Measurements from ENCODE around the gene RBFOX2.

Gene RBFOX2

DNA sequence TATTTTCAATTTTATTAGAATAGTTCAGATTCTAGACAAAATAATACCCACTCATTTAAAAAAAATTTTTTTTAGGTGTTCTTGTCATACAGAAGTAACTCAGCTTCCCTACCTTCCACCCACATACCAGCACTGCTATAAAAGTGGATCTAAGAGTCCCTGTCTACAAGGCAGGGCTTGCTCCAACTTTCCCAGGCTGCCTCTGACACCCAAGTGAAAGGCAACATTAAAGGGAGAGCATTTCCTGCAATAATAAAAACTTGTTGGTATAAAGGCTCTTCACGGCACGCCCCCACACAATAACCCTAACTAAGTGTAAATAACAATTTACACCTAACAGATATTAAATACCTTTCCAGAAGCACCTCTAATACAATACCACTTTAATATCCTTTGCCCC, 183.7 kb downstream of the RBFOX2 start:
- Histone ChIP-seq H3K9ac (ENCODE audit: low read depth in 1 of 2, low read length in 2 of 2) (no peak overlapping the region), H3K9me3 (ENCODE audit: control insufficient read depth in 1 of 2, low read length in 2 of 2) (no peaks in the 10 kb centered on the region), H3K27me3 (ENCODE audit: control insufficient read depth in 1 of 2, insufficient read depth in 2 of 2, low read length in 2 of 2) (no peaks in the 10 kb centered on the region), H3K27ac (ENCODE audit: low read depth, low read length) (no peak overlapping the region), H3K4me1 (ENCODE audit: control insufficient read depth in 1 of 2, insufficient read depth in 2 of 2, low read length in 2 of 2) (peaks cover 4 to 17% of the 10 kb centered on the region in 2 donors), H3K36me3 (ENCODE audit: control insufficient read depth in 1 of 2, insufficient read depth in 2 of 2, low read length in 2 of 2) (no peaks in the 10 kb centered on the region), H3K4me3 (ENCODE audit: low read depth in 1 of 2, low read length in 2 of 2) (no peak overlapping the region)

DNA sequence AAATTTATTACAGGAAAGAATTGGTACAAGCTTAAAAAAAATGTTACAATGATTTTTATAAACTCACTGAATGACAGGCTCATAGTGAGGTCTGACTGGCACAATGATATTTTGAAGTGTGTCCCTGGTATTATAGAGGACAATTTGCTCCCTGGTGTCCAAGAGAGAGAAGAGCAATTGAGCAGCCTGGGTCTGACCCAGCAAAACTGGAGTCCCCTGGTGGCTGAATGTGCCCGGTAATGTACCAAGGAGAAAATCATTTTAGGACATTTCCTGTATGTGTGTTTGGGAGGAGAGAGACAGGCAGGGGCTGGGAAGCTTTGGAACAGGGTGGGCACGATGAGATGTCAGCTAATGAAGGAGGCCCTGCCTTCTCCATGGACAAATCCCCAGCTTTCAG, 185.7 kb downstream of the RBFOX2 start:
- H3K27ac ChIP-seq (ENCODE audit: low read depth, low read length), result no peak overlapping the region
- H3K9ac ChIP-seq (ENCODE audit: low read depth in 1 of 2, low read length in 2 of 2), result no peak overlapping the region

DNA sequence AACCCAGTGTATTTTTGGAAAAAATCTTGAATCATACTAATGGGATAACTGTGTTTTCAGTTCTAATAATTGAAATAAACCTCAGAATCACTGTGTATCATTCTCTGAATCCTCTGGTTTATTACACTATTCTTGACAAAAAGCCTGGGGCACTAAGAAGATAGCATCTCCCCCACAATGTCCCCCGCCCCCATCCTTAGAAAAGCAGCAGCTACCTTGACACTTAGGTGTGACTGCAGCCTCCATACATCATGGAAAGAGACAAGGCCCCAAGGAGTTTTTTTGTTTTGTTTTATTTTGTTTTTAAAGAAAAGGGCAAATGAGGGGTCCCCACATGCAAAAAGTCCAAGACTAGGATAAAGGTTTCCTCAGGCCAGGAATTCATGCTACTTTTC, 186.1 kb downstream of the RBFOX2 start:
- H3K27me3 ChIP-seq (ENCODE audit: control insufficient read depth in 1 of 2, insufficient read depth in 2 of 2, low read length in 2 of 2), result no peaks in the 10 kb centered on the region
- H3K4me1 ChIP-seq (ENCODE audit: control insufficient read depth in 1 of 2, insufficient read depth in 2 of 2, low read length in 2 of 2), result peaks cover 18 to 21% of the 10 kb centered on the region in 2 donors
- no peak overlapping the region for H3K9ac ChIP-seq (ENCODE audit: low read depth in 1 of 2, low read length in 2 of 2)
- no peak overlapping the region for H3K4me3 ChIP-seq (ENCODE audit: low read depth in 1 of 2, low read length in 2 of 2)
- H3K27ac ChIP-seq (ENCODE audit: low read depth, low read length), result no peak overlapping the region
- H3K9me3 ChIP-seq (ENCODE audit: control insufficient read depth in 1 of 2, low read length in 2 of 2), result no peaks in the 10 kb centered on the region
- no peaks in the 10 kb centered on the region for H3K36me3 ChIP-seq (ENCODE audit: control insufficient read depth in 1 of 2, insufficient read depth in 2 of 2, low read length in 2 of 2)

More for the DNA sequence above, 185.7 kb downstream of the RBFOX2 start:
- no peaks in the 10 kb centered on the region for H3K36me3 ChIP-seq (ENCODE audit: control insufficient read depth in 1 of 2, insufficient read depth in 2 of 2, low read length in 2 of 2)
- H3K27me3 ChIP-seq (ENCODE audit: control insufficient read depth in 1 of 2, insufficient read depth in 2 of 2, low read length in 2 of 2), result no peaks in the 10 kb centered on the region
- H3K4me1 ChIP-seq (ENCODE audit: control insufficient read depth in 1 of 2, insufficient read depth in 2 of 2, low read length in 2 of 2), result peaks cover 16 to 17% of the 10 kb centered on the region in 2 donors
- no peak overlapping the region for H3K4me3 ChIP-seq (ENCODE audit: low read depth in 1 of 2, low read length in 2 of 2)
- no peaks in the 10 kb centered on the region for H3K9me3 ChIP-seq (ENCODE audit: control insufficient read depth in 1 of 2, low read length in 2 of 2)

DNA sequence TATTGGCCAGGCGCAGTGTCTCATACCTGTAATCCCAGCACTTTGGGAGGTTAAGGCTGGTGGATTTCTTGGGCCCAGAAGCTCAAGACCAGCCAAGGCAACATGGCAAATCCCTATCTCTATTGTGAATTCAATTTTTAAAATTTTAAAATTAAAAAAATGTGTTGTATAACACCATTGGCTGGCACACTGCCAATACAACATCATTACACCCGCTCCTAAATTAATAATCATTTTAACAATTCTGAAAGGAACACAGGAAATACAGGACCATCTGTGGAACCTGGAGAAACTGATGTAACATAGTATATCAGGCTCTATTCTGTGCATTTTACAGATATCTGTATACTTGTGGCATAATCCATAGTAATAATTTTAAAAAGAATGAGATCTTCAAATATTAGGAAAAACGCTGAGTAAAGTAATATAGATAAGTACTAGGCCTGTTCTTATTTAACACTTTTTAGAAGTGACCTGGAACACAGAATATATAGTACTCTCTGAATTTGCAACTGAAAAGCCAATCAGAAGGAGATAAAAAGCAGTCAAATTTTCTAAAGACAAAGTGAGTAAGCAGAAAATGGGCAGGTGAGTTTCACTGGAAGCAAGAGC, 186.6 kb downstream of the RBFOX2 start:
- H3K4me3 ChIP-seq (ENCODE audit: low read depth in 1 of 2, low read length in 2 of 2), result no peak overlapping the region
- peaks cover 23 to 25% of the 10 kb centered on the region in 2 donors for H3K4me1 ChIP-seq (ENCODE audit: control insufficient read depth in 1 of 2, insufficient read depth in 2 of 2, low read length in 2 of 2)
- H3K36me3 ChIP-seq (ENCODE audit: control insufficient read depth in 1 of 2, insufficient read depth in 2 of 2, low read length in 2 of 2), result no peaks in the 10 kb centered on the region
- H3K9me3 ChIP-seq (ENCODE audit: control insufficient read depth in 1 of 2, low read length in 2 of 2), result no peaks in the 10 kb centered on the region
- H3K27ac ChIP-seq (ENCODE audit: low read depth, low read length), result no peak overlapping the region
- H3K27me3 ChIP-seq (ENCODE audit: control insufficient read depth in 1 of 2, insufficient read depth in 2 of 2, low read length in 2 of 2), result no peaks in the 10 kb centered on the region
- H3K9ac ChIP-seq (ENCODE audit: low read depth in 1 of 2, low read length in 2 of 2), result no peak overlapping the region

DNA sequence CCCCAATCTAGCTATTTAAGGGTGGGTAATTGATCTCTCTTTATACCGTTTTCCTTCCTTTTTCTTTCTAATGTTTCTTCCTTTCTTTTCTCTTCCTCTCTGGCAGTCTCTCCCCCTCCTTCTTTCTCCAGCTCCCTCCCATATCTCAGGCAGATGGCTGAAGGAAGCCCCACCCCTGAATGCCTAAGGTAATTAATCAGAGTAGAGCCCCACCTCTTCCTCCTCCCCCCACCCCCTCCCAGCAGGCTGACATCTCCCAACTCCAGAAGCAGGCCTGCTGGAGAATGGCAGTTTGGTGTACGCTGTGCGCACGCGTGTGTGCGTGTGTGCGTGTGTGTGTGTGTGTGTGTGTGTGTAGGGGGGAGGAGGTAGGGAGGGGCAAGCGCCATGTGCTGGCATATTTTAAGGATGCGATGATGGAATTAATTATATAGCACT, 188.3 kb downstream of the RBFOX2 start:
- Histone ChIP-seq H3K27me3 (ENCODE audit: control insufficient read depth in 1 of 2, insufficient read depth in 2 of 2, low read length in 2 of 2) (no peaks in the 10 kb centered on the region), H3K4me3 (ENCODE audit: low read depth in 1 of 2, low read length in 2 of 2) (peak overlapping the region; percentile 65 to 78), H3K36me3 (ENCODE audit: control insufficient read depth in 1 of 2, insufficient read depth in 2 of 2, low read length in 2 of 2) (no peaks in the 10 kb centered on the region), H3K27ac (ENCODE audit: low read depth, low read length) (no peak overlapping the region), H3K9ac (ENCODE audit: low read depth in 1 of 2, low read length in 2 of 2) (peak overlapping the region; percentile 61 to 75), H3K9me3 (ENCODE audit: control insufficient read depth in 1 of 2, low read length in 2 of 2) (no peaks in the 10 kb centered on the region), H3K4me1 (ENCODE audit: control insufficient read depth in 1 of 2, insufficient read depth in 2 of 2, low read length in 2 of 2) (peaks cover 34 to 36% of the 10 kb centered on the region in 2 donors)

DNA sequence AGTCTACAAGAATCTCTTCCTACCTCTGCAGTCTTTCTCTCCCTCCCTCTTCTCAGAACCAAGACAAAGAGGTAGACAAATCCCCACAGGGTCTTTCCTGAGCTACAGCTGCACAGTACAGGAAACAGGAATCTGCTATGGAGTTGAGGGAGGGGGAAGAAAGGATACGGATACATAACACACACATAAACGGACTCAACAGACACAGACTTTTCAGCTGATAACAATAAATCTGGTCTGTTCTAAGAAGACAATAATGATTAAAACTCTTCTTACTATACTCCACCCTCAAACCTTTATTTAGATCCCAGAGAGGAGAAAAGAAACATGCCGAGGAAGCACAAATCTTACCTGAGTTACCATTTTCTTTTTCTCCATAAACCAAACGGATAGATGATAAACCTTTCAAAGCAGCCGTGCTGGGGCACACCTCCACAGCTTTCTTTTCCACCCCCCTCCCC, 188.8 kb downstream of the RBFOX2 start:
- Histone ChIP-seq H3K36me3 (ENCODE audit: control insufficient read depth in 1 of 2, insufficient read depth in 2 of 2, low read length in 2 of 2) (no peaks in the 10 kb centered on the region), H3K27ac (ENCODE audit: low read depth, low read length) (peak overlapping the region; percentile 11), H3K9me3 (ENCODE audit: control insufficient read depth in 1 of 2, low read length in 2 of 2) (no peaks in the 10 kb centered on the region), H3K4me1 (ENCODE audit: control insufficient read depth in 1 of 2, insufficient read depth in 2 of 2, low read length in 2 of 2) (peaks cover 35 to 40% of the 10 kb centered on the region in 2 donors), H3K27me3 (ENCODE audit: control insufficient read depth in 1 of 2, insufficient read depth in 2 of 2, low read length in 2 of 2) (no peaks in the 10 kb centered on the region), H3K9ac (ENCODE audit: low read depth in 1 of 2, low read length in 2 of 2) (peak overlapping the region; percentile 61 to 75), H3K4me3 (ENCODE audit: low read depth in 1 of 2, low read length in 2 of 2) (peak overlapping the region; percentile 65 to 78)

DNA sequence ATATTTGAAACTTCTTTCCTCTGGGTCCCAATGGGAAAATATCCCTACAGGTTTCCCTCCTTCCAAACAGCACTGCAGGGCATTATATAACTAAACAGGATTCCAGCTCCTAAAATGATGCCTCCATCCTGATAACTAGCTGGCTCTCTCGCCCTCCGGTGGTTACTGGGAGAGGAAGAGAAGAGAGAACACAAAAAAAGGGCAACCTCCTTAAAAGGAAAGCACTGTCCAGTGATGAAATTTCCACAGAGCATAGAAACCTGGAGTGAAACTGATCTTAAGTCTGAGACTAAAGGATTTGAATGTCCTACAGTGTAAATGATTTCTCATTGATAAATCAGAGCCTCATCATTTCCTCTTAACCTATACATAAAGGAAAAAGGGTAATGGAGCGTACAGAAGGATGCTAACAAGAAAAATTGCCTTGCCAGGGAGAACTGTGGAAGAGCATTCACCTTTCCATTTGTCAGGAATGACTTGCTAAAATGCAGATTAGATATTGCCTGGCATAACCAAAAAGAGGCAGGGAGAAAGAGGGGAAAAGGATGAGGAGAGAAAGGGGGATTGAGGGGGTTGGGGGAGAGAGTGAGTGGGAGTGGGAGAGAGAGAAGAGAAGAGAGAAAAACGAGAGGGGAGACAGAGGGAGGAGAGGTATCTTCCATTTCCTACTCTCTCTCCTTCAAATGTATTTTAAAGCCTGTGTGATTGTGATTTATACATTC, 189.6 kb downstream of the RBFOX2 start:
- no peaks in the 10 kb centered on the region for H3K9me3 ChIP-seq (ENCODE audit: control insufficient read depth in 1 of 2, low read length in 2 of 2)
- no peaks in the 10 kb centered on the region for H3K27me3 ChIP-seq (ENCODE audit: control insufficient read depth in 1 of 2, insufficient read depth in 2 of 2, low read length in 2 of 2)
- H3K4me3 ChIP-seq (ENCODE audit: low read depth in 1 of 2, low read length in 2 of 2), result peak overlapping the region; percentile 65 to 78
- peak overlapping the region; percentile 61 to 75 for H3K9ac ChIP-seq (ENCODE audit: low read depth in 1 of 2, low read length in 2 of 2)
- no peaks in the 10 kb centered on the region for H3K36me3 ChIP-seq (ENCODE audit: control insufficient read depth in 1 of 2, insufficient read depth in 2 of 2, low read length in 2 of 2)
- H3K4me1 ChIP-seq (ENCODE audit: control insufficient read depth in 1 of 2, insufficient read depth in 2 of 2, low read length in 2 of 2), result peaks cover 44 to 48% of the 10 kb centered on the region in 2 donors
- H3K27ac ChIP-seq (ENCODE audit: low read depth, low read length), result no peak overlapping the region

DNA sequence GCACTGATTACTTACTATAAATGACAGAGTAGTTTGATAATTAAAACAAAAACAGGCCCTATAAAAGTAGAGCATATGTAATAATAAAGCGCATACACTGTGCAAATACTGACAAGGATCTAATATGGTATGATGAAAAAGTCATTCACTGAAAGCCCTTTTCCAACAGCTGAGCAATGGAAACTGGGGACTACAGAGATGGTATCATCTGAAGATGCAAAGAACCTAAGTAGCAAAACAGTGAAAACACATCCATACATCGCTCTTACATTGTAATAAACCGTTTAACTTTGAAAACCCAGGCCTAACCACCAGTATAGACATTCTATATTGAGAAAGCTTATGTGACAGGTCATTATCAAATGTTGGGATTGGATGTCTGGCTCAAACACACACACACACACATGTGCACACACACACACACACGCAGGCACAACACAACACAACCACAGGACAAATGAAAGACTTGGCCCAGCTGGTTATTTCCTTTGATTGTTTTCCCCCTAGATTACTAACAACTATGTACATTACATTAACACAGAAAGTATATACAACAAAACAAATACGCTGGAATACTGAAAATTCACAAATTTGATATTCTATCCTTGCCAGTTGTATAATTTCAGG, 191.4 kb downstream of the RBFOX2 start:
- Histone ChIP-seq H3K36me3 (ENCODE audit: control insufficient read depth in 1 of 2, insufficient read depth in 2 of 2, low read length in 2 of 2) (no peaks in the 10 kb centered on the region), H3K4me3 (ENCODE audit: low read depth in 1 of 2, low read length in 2 of 2) (peak overlapping the region; percentile 50 to 70), H3K4me1 (ENCODE audit: control insufficient read depth in 1 of 2, insufficient read depth in 2 of 2, low read length in 2 of 2) (peaks cover 50 to 52% of the 10 kb centered on the region in 2 donors)

DNA sequence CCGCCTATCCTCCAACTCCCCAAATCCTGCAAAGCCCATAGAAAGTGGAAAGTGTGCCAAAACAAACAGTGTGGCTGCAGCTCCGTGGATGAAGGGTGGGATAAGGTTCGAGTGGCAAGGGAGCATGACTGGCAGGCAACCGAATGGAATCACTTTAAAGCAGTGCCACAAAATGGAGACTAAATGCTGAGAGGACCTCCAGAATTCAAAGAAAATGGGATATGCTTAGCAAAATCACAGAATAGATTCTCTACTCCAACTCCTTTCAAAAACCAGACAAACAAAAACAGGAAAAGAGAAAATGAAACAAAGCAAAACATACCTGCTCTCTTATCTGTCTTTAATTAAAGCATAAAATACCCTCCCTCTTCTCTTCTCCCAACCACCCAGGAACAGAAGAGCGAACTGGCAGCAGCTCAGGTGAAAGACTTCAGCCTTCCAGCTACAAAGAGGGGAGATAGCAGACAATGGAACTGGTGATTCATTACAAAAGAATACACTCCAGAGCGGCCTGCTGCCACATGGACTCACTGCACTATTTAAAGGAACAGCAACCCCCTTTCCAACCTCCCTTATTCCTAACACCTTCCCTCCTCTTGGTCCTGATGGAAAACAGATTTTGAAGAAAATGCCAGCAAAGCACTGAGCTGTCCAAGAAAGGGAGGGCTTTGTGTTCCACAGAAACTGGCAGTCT, 192.5 kb downstream of the RBFOX2 start:
- Histone ChIP-seq H3K4me3 (ENCODE audit: low read depth in 1 of 2, low read length in 2 of 2) (peak overlapping the region; percentile 50 to 70), H3K9me3 (ENCODE audit: control insufficient read depth in 1 of 2, low read length in 2 of 2) (no peaks in the 10 kb centered on the region), H3K9ac (ENCODE audit: low read depth in 1 of 2, low read length in 2 of 2) (peak overlapping the region; percentile 16 to 53), H3K27ac (ENCODE audit: low read depth, low read length) (no peak overlapping the region), H3K4me1 (ENCODE audit: control insufficient read depth in 1 of 2, insufficient read depth in 2 of 2, low read length in 2 of 2) (peaks cover 50 to 52% of the 10 kb centered on the region in 2 donors), H3K27me3 (ENCODE audit: control insufficient read depth in 1 of 2, insufficient read depth in 2 of 2, low read length in 2 of 2) (no peaks in the 10 kb centered on the region), H3K36me3 (ENCODE audit: control insufficient read depth in 1 of 2, insufficient read depth in 2 of 2, low read length in 2 of 2) (no peaks in the 10 kb centered on the region)

More for the DNA sequence above, 191.4 kb downstream of the RBFOX2 start:
- H3K27ac ChIP-seq (ENCODE audit: low read depth, low read length), result no peak overlapping the region
- H3K9ac ChIP-seq (ENCODE audit: low read depth in 1 of 2, low read length in 2 of 2), result no peak overlapping the region
- no peaks in the 10 kb centered on the region for H3K9me3 ChIP-seq (ENCODE audit: control insufficient read depth in 1 of 2, low read length in 2 of 2)
- no peaks in the 10 kb centered on the region for H3K27me3 ChIP-seq (ENCODE audit: control insufficient read depth in 1 of 2, insufficient read depth in 2 of 2, low read length in 2 of 2)

All from duodenal mucosa (tissue), 2 donors.